Cardiac fibroblast (primary cell): Measurements from ENCODE around the gene PIK3R3.

Experiments
- DNase-seq, 2 donors: peaks; one replicate each; pipeline versions ENCODE4 v3.0.0 to v3.0.0-alpha.2; 2010; ENCODE audit warnings: low read depth in 2 of 2
- H3K4me3 ChIP-seq, 2 donors: replicated peaks in 1 of 2; 1 replicate in 1 of 2; 2 replicates in 1 of 2; pipeline ENCODE4 v1.5.1; 2011; ENCODE audit warnings: low read depth in 2 of 2, low read length in 2 of 2, mild to moderate bottlenecking in 2 of 2, moderate library complexity in 1 of 2
- TF ChIP-seq, protein P1 (sequence below): IDR thresholded peaks from one replicate; pipeline ENCODE4 v1.5.1; 2011; ENCODE audit warnings: low read depth, mild to moderate bottlenecking, low read length, inconsistent platforms

The PIK3R3 gene

DNA sequence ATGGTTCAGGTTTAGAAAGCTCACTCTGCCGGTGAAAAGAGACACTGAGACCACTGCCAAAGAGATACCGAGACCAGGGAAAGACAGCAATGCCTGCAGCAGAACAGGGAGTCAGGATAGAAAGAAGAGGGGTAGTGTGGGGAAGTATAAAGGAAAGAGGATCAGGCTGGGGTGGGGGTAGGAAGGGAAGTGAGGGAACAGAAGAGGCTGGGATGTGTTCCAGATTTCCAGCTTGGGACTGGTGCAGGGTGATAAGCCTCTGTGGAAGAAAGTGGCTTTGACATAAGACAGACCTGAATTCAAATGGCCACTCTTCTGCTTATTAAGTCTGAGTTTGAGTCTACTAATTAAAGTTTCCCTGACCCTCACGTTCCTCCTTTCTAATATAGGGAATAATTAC lies 105.9 kb downstream of the PIK3R3 start:
- H3K4me3 ChIP-seq = no peak overlapping the region
- TF ChIP-seq, protein P1, sequence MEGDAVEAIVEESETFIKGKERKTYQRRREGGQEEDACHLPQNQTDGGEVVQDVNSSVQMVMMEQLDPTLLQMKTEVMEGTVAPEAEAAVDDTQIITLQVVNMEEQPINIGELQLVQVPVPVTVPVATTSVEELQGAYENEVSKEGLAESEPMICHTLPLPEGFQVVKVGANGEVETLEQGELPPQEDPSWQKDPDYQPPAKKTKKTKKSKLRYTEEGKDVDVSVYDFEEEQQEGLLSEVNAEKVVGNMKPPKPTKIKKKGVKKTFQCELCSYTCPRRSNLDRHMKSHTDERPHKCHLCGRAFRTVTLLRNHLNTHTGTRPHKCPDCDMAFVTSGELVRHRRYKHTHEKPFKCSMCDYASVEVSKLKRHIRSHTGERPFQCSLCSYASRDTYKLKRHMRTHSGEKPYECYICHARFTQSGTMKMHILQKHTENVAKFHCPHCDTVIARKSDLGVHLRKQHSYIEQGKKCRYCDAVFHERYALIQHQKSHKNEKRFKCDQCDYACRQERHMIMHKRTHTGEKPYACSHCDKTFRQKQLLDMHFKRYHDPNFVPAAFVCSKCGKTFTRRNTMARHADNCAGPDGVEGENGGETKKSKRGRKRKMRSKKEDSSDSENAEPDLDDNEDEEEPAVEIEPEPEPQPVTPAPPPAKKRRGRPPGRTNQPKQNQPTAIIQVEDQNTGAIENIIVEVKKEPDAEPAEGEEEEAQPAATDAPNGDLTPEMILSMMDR = no peak
- DNase-seq = peak in 1 of 2 donors; percentile 69

DNA sequence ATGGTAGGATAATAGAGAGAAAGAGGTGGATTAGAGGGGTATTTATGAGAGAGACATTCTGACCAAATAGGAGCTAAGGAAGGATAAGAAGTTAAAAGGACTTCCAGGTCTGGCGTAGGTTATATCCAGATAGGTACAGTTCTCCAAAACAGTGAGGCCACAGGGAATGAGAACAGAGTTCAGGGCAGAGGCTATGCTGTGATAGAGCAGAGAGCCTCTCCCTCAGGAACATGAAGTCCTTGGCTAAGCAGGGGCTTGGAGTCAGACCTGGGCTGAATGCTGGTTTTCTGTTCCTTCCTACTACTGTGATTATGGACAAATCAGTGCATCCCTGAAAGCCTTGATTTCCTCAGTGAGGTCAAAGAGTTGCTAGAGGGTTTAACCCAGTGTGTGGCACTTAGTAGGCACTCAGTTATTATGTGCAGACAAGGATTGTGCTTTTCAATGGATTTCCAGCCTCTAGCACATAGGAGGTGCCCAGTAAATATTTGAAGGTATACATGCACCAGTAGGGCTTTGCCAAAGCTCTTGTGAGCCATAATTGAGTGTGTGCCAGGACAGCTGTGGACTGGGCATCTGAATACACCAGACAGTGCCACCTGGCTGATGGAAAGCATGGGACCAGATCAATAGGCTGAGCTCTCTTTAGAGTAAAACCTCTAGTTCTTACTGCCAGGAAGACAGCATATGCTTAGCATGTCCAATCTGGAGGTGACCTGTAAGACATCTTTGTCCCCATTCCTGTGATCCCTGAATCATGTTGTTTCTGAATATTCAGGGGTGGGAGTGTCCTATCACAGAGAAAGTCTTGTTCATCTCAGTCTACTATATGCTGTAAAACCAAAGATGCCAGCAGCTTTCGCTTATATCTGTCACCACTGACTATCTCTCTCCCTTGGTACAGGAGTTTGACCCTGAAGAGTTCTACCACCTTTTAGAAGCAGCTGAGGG lies 111.1 kb downstream of the PIK3R3 start:
- H3K4me3 ChIP-seq = no peak overlapping the region
- DNase-seq = no peak

DNA sequence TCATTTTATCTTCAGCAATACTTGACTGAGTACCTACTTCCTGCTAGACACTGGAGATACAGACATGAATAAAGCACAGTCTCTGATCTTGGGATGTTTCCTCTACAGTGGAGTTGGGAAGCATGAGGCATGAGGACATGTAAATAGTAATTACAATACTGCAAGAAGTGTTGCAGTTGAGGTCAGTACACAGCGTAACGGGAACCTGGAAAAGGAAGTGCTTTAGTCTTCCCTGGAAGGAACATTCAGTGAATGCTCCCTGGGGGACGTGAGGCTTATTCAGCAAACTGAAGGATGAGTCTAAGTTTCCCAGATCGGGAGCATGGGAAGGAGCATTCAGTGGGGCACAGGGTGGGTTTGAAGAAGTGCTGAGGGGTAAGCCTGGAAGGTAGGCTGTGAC lies 112.4 kb downstream of the PIK3R3 start:
- peak; percentile 23 to 59 for DNase-seq

More for the DNA sequence above, 111.1 kb downstream of the PIK3R3 start:
- TF ChIP-seq, protein P1 = no peak

DNA sequence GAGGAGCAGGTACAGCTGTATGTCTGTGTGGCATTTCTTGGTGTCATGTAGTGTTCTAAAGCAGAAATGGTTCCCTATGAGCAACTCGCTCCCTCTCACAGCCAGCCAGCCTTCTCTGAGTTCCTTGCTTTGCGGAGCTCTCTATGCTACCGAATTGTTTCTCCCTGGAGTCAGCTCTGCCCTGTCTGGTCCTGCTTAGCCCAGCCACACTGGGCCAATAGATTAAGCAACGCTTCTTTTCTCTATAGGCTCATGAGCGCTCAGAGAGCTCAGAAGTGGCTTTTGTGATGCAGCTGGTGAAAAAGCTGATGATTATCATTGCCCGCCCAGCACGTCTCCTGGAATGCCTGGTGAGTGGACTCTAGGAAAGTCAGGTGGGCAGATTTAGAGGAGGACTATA lies 113.1 kb downstream of the PIK3R3 start:
- no peak for DNase-seq
- TF ChIP-seq, protein P1 = no peak
- H3K4me3 ChIP-seq = no peak overlapping the region

More for the DNA sequence above, 112.4 kb downstream of the PIK3R3 start:
- H3K4me3 ChIP-seq = no peak overlapping the region
- TF ChIP-seq, protein P1 = no peak

DNA sequence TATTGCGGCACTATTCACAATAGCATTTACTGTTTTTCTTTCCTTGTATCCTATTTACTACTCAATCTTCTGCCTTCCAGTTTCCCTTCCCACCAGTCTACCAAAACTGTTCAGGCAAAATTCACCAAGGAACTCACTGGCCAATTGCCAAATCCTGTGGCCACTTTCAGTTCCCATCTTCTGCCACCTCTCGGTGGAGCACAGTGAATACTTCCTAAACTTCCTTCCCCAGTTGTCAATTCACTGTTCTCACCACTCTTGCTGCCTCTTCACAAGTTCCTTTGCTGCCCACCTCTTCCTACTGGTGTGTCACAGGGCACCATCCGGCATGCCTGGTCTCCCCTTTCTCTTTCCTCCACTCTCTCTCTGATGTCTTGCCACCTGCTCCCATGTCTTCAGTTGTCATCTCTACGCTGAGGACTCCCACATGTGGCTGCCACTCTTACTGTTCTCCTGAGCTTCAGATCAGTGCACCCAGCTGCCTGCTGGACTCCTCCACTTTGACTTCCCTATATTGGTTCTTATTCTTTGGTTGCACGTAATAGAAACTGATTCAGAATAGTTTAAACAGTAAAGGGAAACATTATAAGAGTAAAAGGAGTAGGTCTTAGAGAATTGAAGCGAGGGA lies 114.4 kb downstream of the PIK3R3 start:
- TF ChIP-seq, protein P1 = no peak
- H3K4me3 ChIP-seq = no peak overlapping the region
- no peak for DNase-seq

DNA sequence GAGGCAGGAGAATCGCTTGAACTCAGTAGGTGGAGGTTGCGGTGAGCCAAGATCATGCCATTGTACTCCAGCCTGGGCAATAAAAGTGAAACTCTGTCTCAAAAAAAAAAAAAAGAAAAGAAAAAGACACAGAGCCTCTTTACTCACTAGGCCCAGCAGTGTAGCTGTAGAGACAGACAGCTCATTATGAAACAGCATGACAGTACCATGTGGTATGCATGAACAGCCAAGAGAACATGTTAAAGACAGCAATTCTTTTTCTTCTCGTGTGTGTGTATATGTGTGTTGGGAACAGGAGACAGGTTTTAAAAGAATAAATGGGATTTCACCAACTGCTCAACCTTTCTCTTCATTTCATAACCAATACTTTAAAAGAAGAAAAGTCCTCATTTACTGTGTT lies 118.8 kb downstream of the PIK3R3 start:
- TF ChIP-seq, protein P1 = no peak
- no peak overlapping the region for H3K4me3 ChIP-seq
- no peak for DNase-seq
